GM21737 (cell line): ENCODE results near the gene SLC48A1.

Source experiments
- ATAC-seq: cut with Tn5 transposase; IDR thresholded peaks from one replicate; pipeline ENCODE4 v1.9.1; 2021; ENCODE audit warnings: mild to moderate bottlenecking, moderate library complexity; ENCODE audit not compliant: unreplicated experiment

The SLC48A1 gene

DNA sequence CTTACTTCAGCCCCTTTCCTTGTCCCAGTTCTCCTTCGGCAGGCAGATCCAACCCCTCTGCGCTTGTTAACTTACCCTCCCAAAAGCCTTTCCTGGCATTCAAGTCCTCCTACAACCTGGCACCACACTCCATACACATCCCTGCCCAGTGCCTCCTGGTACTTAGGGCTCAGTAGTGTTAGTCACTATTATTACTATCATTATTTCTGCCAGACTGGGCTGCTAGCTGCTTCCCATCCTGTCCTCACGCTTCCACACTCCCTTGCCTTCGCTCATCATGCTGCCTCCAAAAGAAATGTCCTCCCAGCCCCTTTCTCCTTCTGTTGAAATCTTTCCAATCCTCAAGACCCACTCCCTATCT lies 48.3 kb downstream of the SLC48A1 start:
- ATAC-seq: no peak

DNA sequence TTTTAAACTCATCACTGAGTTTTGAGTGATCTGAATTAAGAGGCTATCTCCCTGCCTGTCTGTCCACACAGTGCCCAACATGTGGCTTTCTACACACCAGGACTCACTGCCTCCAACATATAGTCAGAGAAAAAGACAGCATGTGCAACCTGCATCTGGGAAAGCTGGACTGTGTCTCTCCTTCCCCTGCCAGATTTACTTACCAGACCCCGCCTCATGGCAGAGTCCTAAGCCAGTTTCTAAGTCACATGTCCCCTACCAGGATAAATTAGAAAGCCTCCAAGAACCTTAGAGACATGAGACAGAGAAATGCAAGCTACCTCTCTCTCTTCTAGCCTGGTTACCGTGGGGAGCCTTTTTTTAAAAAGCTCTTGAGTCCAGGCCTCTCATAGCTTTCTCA lies 49.4 kb downstream of the SLC48A1 start:
- no peak for ATAC-seq

DNA sequence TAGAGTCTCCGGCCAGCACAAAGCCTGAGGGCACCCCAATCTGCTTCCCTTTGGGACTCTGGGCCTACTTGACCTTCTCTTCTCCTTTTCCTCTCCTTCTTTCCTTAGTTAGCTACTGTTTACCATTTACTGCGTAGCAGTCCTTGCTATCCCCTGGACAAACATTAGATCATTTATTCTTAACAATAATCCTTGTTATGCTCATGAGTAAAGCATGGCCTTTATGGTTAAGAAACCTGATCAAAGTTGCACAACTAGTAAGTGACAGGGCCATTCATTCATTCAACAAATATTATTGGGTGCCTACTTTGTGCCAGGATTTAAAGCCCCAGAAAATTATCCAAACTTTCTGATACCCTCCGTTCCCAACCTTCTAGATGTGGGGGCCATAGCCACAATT lies 49.8 kb downstream of the SLC48A1 start:
- ATAC-seq: no peak

DNA sequence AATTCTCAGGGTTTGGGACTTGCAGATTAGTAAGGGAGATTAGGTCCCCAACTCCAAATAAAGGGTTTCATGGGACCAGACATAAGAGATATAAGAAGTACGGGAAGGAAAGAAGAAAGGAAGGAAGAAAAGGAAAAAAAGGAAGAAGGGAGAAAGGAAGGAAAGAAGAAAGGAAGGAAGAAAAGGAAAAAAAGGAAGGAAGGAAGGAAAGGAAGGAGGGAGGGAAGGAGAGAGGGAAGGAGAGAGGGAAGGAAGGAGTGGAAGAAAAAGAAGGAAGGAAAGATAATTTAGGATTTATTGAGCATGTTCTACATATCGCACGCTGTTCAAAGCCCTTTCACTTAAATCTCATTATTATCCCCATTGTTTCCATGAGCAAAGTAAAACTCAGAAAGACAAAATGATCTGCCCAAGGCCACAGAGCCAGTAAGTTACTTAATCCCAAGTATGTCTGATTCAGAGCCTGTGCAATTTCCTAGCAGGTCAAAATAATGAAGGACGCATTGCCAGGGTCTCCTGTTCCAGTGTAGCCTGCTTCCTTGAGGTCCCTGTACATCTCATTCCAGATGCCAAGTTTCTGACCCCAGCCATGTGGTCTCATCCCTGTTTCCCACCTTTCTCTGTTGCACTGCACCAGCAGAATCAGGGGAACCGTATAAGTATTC lies 50.5 kb downstream of the SLC48A1 start:
- no peak for ATAC-seq

DNA sequence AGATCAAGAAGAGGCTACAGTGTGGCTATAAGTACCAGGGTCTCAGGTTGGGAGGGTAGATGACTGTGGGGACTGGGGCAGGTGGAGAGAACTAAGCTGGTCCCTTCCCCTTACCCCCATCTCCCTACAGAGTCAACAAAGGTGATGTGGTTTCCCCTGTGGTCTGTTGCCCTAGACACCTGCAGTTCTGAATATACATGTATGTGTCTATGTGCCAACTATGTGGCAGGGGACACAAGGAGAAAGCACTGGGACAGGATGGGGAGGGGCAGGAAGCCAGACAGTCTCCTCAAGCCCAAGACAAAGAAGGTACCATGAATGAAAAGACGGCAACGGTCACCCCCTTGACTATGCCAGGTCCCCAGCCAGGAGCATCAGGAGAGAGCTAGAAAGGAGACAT lies 51.2 kb downstream of the SLC48A1 start:
- no peak for ATAC-seq

DNA sequence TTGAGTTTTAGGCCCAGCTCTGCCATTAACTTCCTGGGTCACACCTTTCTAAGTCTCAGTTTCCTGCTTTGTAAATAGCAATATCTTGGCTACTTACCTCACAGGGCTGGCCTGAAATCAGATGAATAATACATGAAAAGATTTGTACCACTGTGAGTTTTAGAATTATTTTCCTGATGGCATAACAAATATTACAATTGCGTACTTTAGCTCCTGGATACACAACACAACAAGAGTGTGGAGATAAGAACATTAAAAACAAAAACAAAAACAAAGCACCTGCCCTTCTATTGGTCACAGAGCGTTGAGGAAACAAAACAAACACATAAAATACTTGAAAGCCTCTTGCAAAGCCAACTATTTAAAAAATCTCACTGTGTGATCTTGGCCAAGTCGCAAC lies 51.6 kb downstream of the SLC48A1 start:
- ATAC-seq: no peak

DNA sequence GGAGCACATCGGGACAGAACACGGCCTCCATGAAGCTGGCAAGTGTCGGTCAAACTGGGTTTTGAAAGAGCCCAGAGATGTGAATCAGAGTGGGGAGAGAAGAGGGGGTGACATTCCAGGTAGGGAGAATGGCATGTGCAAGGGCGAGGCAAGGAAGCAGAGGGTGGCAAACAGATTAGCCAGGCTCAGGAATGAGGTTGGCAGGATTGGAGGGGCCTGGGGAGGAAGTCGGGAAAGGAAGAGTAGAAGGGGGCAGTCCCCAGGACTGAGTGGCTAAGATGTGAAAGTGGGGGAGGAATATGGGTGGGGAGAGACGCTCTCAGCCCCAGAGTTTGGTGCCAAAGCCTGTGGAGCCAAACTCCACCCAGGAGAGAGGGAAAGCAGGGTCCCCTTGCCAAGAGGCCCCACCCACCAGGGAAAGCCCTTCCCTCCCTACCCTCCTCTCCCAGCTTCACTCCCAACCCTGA lies 52.2 kb downstream of the SLC48A1 start:
- ATAC-seq: no peak

DNA sequence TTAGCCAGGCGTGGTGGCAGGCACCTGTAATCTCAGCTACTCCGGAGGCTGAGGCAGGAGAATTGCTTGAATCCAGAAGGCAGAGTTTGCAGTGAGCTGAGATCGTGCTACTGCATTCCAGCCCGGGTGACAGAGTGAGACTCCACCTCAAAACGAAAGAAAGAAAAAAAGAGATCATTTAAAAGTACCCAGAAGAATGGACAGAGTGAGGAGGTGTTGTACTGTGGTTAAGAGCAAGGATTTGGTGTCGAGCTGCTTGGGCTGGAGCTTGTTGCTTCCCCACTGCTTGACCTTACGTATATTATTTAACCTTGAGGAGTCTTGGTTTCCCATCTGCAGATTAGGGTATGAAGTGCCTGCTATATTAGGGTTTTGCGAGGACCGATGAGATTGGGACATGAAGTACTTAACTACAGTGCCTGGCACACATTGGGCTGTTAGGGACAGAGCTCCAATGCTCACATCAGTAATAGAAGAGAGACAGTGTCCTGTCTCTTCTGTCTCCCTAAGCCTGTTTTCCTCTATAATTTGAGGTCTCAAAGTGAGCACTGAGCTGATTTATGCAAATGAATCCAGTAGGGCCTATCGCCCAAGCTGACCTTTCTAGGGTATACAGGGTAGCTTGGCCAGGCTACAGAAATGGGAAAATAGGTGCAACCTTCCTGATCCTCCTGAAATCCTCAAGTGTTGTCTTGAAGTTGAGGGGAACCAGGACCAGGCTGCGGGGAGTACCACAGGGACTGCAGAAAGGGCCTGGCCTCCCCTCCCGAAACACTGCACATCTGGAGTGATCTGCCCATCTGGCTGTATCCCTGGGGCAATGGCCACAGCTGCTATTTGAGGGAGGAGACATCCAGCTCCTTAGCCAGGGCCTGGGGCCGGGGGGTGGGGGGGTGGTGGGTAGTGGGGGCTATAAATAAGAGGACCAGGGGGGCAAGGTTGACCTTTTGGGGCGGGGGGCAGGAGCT lies 55.3 kb downstream of the SLC48A1 start:
- no peak for ATAC-seq

DNA sequence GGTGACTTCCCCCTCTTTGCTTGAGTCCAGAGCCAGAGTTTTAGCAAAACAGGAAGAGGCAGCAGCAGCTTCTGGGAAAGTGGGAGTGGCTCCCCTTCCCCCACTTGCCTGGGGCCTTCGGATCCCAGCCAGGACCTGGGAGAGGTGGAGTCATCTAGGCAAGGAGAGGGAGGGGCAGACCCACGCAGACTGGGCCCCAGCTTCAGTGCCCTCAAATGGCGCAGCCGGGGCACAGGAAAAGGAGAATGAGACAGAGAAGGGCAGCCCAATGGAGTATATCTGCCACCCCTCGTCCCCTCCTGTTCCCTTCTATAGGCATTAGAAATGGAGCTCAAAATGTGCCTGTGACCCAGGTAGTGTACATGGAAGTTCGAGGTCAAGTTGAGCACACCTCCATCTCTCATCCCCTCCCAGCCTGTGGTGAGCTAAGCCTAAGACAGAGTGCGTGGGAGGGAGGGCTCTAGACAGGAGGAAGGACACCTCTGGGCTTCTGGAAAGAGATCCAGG lies 56.0 kb downstream of the SLC48A1 start:
- ATAC-seq: no peak

DNA sequence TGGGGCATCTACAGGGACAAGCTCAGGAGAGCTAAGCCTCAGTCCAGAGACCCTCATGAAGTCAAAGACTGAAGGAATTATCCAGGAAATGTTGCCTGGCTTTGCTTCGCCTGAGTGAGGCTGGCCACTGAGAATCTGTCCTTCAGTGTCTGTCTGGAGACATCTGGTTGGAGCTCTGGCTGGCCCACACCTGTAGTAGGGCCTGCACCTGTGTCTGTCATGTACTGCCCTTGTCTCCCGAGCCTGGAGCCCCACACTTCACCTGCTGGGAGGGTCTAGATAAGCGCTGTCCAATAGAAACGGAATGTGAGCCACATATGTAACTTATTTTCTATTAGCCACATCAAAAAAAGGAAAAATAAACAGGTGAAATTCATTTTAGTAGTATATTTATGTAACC lies 56.5 kb downstream of the SLC48A1 start:
- no peak for ATAC-seq
